Neural cell (in vitro differentiated cells): ENCODE data around the gene PHACTR4. TPM values are rescaled to one million over a fixed set of nuclear protein-coding genes. Genes with fewer than 3 reads are reported as not detected.

Source experiments
- H2AFZ ChIP-seq: fragments of 200-600, 300-800 bp; sonication (generic), shearing (Covaris generic); 2 replicates; pipeline ENCODE4 v1.6.0; 2014; ENCODE audit warnings: low read depth, mild to moderate bottlenecking, antibody characterized with exemption, low read length, moderate library complexity
- H3F3A ChIP-seq: fragments of 200-600 bp; shearing (Covaris generic); 2 replicates; pipeline ENCODE4 v1.6.1; 2016; ENCODE audit warnings: mild to moderate bottlenecking, moderate library complexity, mixed read lengths, antibody characterized with exemption, low read length; ENCODE audit not compliant: insufficient read depth, poor library complexity, severe bottlenecking
- H3K27ac ChIP-seq: fragments of 200-600, 300-800 bp; sonication (generic), shearing (Covaris generic); 2 replicates; pipeline ENCODE4 v1.5.1; 2014; ENCODE audit warnings: mild to moderate bottlenecking, low read length, moderate library complexity
- H3K27me3 ChIP-seq: fragments of 300-800, 200-600 bp; sonication (generic), shearing (Covaris generic); 2 replicates; pipeline ENCODE4 v1.6.0; 2014; ENCODE audit warnings: mild to moderate bottlenecking, low read depth, low read length, moderate library complexity; ENCODE audit not compliant: insufficient read depth
- H3K36me3 ChIP-seq: fragments of 300-800, 200-600 bp; sonication (generic), shearing (Covaris generic); 2 replicates; pipeline ENCODE4 v1.5.1; 2014; ENCODE audit warnings: mild to moderate bottlenecking, antibody characterized with exemption, low read length, moderate library complexity; ENCODE audit not compliant: insufficient read depth
- H3K4me2 ChIP-seq: fragments of 300-800, 200-600 bp; sonication (generic), shearing (Covaris generic); 2 replicates; pipeline ENCODE4 v1.6.0; 2014; ENCODE audit warnings: mild to moderate bottlenecking, low read length
- H3K4me3 ChIP-seq: fragments of 300-800, 200-600 bp; sonication (generic), shearing (Covaris generic); 2 replicates; pipeline ENCODE4 v1.5.1; 2014; ENCODE audit warnings: mild to moderate bottlenecking, low read length, moderate library complexity
- H3K79me2 ChIP-seq: fragments of 200-600 bp; shearing (Covaris generic); replicated peaks from 2 replicates; pipeline ENCODE4 v1.6.0; 2014; ENCODE audit warnings: mild to moderate bottlenecking, low read length, moderate library complexity; ENCODE audit not compliant: insufficient read depth
- H3K9ac ChIP-seq: fragments of 300-800, 200-600 bp; sonication (generic), shearing (Covaris generic); 2 replicates; pipeline ENCODE4 v1.6.1; 2016; ENCODE audit warnings: mild to moderate bottlenecking, low read length, mixed read lengths
- H3K9me2 ChIP-seq: fragments of 200-600 bp; shearing (Covaris generic); 2 replicates; pipeline ENCODE4 v1.6.1; 2016; ENCODE audit warnings: mild to moderate bottlenecking, low read length, mixed read lengths; ENCODE audit not compliant: insufficient read depth
- H3K9me3 ChIP-seq: fragments of 200-600, 300-800 bp; sonication (generic), shearing (Covaris generic); 2 replicates; pipeline ENCODE4 v1.6.1; 2016; ENCODE audit warnings: mild to moderate bottlenecking, mixed run types, low read length, moderate library complexity, mixed read lengths
- H4K20me1 ChIP-seq: fragments of 200-600 bp; shearing (Covaris generic); 2 replicates; pipeline ENCODE4 v1.6.1; 2016; ENCODE audit warnings: mild to moderate bottlenecking, mixed run types; ENCODE audit not compliant: insufficient read depth
- EP300 ChIP-seq: fragments of 450-650 bp; conservative IDR thresholded peaks from 2 replicates; pipeline ENCODE4 v1.6.1; 2014; ENCODE audit warnings: antibody characterized with exemption, mild to moderate bottlenecking, moderate library complexity; ENCODE audit not compliant: poor library complexity, severe bottlenecking
- EZH2 ChIP-seq: fragments of 200-600, 300-800 bp; shearing (Covaris generic), sonication (generic); IDR thresholded peaks from 2 replicates; pipeline ENCODE4 v1.6.1; 2014; ENCODE audit warnings: antibody characterized with exemption, low read length, borderline replicate concordance, mild to moderate bottlenecking; ENCODE audit not compliant: insufficient read depth, poor library complexity, severe bottlenecking
- MXI1 ChIP-seq: fragments of 450-650 bp; conservative IDR thresholded peaks from 2 replicates; pipeline ENCODE4 v1.6.1; 2014; ENCODE audit warnings: antibody characterized with exemption, mild to moderate bottlenecking; ENCODE audit not compliant: poor library complexity, severe bottlenecking
- POLR2AphosphoS5 ChIP-seq: IDR thresholded peaks from 2 replicates; pipeline ENCODE4 v1.6.1; 2012
- RAD21 ChIP-seq: fragments of 450-650 bp; conservative IDR thresholded peaks from 2 replicates; pipeline ENCODE4 v1.6.1; 2014; ENCODE audit warnings: antibody characterized with exemption, mild to moderate bottlenecking, moderate library complexity
- REST ChIP-seq: IDR thresholded peaks from 2 replicates; pipeline ENCODE4 v1.6.1; 2012; ENCODE audit warnings: borderline replicate concordance
- SMC3 ChIP-seq: fragments of 450-650 bp; conservative IDR thresholded peaks from 2 replicates; pipeline ENCODE4 v1.6.1; 2014; ENCODE audit warnings: antibody characterized with exemption, mild to moderate bottlenecking, moderate library complexity; ENCODE audit not compliant: poor library complexity
- TAF1 ChIP-seq: IDR thresholded peaks from 2 replicates; pipeline ENCODE4 v1.6.1; 2012; ENCODE audit warnings: low read depth
- polyA plus RNA-seq: library from polyadenylated mRNA; depleted of rRNA; stranded (reverse); fragments of >200 nt; gene quantifications from 2 replicates; pipeline ENCODE4 v1.2.3, GENCODE V29; 2014
- TF ChIP-seq, protein P1 (sequence below): fragments of 450-650 bp; IDR thresholded peaks from 2 replicates; pipeline ENCODE4 v1.5.1; 2014; ENCODE audit warnings: antibody characterized with exemption, mild to moderate bottlenecking, moderate library complexity; ENCODE audit not compliant: poor library complexity, severe bottlenecking

Gene PHACTR4
- polyA plus RNA-seq, 1 donor from 2014 or later = 7.9 TPM

DNA sequence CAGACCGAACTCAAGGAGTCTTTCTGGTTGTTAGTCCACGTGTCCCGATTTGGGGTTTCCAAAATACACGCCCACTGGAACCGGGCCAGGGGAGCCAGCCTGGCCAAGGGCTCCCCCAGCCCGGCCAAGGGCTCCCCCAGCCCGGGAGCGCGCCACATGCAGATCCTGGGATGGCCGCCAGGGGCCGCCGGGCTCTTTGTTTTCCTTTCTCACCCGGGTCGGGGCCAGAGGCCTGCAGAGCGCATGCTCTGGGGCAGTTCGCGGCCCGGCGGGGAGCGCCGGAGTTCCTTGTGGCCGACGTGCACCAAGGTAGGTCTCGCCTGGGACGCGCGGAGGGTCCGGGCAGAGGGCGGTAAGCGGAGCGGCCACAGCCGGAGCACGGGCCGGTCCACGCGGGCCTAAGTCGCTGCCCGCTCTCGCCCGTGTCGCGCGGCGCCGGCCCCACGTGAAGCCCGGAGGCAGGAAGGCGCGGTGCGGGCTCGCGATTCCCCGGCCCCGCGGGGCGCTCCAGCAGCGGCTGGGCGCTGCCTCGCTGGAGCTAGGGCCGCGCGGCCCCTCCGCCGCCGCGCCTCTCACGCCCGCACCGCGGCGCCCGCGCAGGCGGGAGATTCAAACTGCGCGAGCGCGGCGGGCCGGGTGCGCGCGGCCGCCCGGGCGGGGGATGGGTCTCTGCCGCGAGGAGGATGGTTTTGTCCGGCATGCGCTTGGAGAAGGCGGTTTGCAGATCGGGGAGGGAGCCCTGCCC is 148.6 kb downstream of the PHACTR4 start:
- H3K9ac ChIP-seq = peak overlapping the region; percentile 79
- H3K9me2 ChIP-seq = no peaks in the 10 kb centered on the region
- H3K4me2 ChIP-seq = peak overlapping the region; percentile 95
- H2AFZ ChIP-seq = peak overlapping the region; percentile 38
- H3K79me2 ChIP-seq = peaks cover 14% of the 10 kb centered on the region
- peak overlapping the region; percentile 83 for H3K4me3 ChIP-seq
- no peaks in the 10 kb centered on the region for H3K36me3 ChIP-seq
- TF ChIP-seq MXI1 = peak; percentile 99
- TF ChIP-seq REST = no peak
- TF ChIP-seq, protein P1, sequence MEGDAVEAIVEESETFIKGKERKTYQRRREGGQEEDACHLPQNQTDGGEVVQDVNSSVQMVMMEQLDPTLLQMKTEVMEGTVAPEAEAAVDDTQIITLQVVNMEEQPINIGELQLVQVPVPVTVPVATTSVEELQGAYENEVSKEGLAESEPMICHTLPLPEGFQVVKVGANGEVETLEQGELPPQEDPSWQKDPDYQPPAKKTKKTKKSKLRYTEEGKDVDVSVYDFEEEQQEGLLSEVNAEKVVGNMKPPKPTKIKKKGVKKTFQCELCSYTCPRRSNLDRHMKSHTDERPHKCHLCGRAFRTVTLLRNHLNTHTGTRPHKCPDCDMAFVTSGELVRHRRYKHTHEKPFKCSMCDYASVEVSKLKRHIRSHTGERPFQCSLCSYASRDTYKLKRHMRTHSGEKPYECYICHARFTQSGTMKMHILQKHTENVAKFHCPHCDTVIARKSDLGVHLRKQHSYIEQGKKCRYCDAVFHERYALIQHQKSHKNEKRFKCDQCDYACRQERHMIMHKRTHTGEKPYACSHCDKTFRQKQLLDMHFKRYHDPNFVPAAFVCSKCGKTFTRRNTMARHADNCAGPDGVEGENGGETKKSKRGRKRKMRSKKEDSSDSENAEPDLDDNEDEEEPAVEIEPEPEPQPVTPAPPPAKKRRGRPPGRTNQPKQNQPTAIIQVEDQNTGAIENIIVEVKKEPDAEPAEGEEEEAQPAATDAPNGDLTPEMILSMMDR = peak; percentile 99
- peak; percentile 68 for TF ChIP-seq EP300
- TF ChIP-seq RAD21 = peak; percentile 85
- no peak for TF ChIP-seq EZH2
- peak; percentile 90 for TF ChIP-seq SMC3
- peak; percentile 42 for TF ChIP-seq TAF1
- TF ChIP-seq POLR2AphosphoS5 = peak; percentile 78
- H3K27me3 ChIP-seq = no peaks in the 10 kb centered on the region
- H4K20me1 ChIP-seq = no peaks in the 10 kb centered on the region
- peak overlapping the region; percentile 63 for H3K27ac ChIP-seq
- no peaks in the 10 kb centered on the region for H3K9me3 ChIP-seq
- no peaks in the 10 kb centered on the region for H3F3A ChIP-seq

GRCh38 chr1:28518745-28519341 is 149.3 kb downstream of the PHACTR4 start:
- Histone ChIP-seq H3K9me2 (no peaks in the 10 kb centered on the region), H3K36me3 (no peaks in the 10 kb centered on the region), H3F3A (no peaks in the 10 kb centered on the region), H4K20me1 (no peaks in the 10 kb centered on the region), H3K9ac (peak overlapping the region; percentile 79), H3K4me2 (peak overlapping the region; percentile 95), H3K27me3 (no peaks in the 10 kb centered on the region), H3K4me3 (peak overlapping the region; percentile 83), H3K27ac (no peak overlapping the region), H3K79me2 (peaks cover 14% of the 10 kb centered on the region), H2AFZ (no peak overlapping the region), H3K9me3 (no peaks in the 10 kb centered on the region)
- TF ChIP-seq, protein P1 = no peak
- TF ChIP-seq REST (no peak), RAD21 (no peak), MXI1 (no peak), EP300 (no peak), SMC3 (no peak), POLR2AphosphoS5 (no peak), TAF1 (no peak), EZH2 (no peak)
